Stimulated activated naive CD8-positive, alpha-beta T cell treated with anti-CD3 and anti-CD28 coated beads, Interleukin-15, Interleukin-2, amounts not matched to agents 100 U/mL and 50 U/mL, for 24 hours (primary cell): Measurements from ENCODE around the gene LAPTM5.

Experiments
- ATAC-seq: fragments of 150-1000 bp; cut with Tn5 transposase; one replicate; pipeline ENCODE4 v1.10.0; 2021
- DNase-seq: peaks from one replicate; pipeline ENCODE4 v3.0.0; 2021

Gene LAPTM5

GRCh38 chr1:30714536-30715090, 43.0 kb downstream of the LAPTM5 start:
- no peak for ATAC-seq
- DNase-seq: no peak

- DNase-seq: no peak
- no peak for ATAC-seq
Observed at GRCh38 chr1:30714025-30714424, 43.5 kb downstream of the LAPTM5 start.

GRCh38 chr1:30713311-30713710, 44.3 kb downstream of the LAPTM5 start:
- no peak for ATAC-seq

GRCh38 chr1:30712583-30712982, 45.0 kb downstream of the LAPTM5 start:
- no peak for DNase-seq
- ATAC-seq: no peak

More at GRCh38 chr1:30713311-30713710, 44.3 kb downstream of the LAPTM5 start:
- no peak for DNase-seq

- no peak for ATAC-seq
Observed at GRCh38 chr1:30710407-30710806, 47.2 kb downstream of the LAPTM5 start.

GRCh38 chr1:30708361-30708728, 49.2 kb downstream of the LAPTM5 start:
- ATAC-seq: no peak
- DNase-seq: no peak

More at GRCh38 chr1:30710407-30710806, 47.2 kb downstream of the LAPTM5 start:
- DNase-seq: no peak

- peak; percentile 52 for ATAC-seq
- peak; percentile 74 for DNase-seq
Observed at GRCh38 chr1:30707412-30708360, 49.9 kb downstream of the LAPTM5 start.

- ATAC-seq: no peak
- no peak for DNase-seq
Observed at GRCh38 chr1:30706528-30706927, 51.0 kb downstream of the LAPTM5 start.

- ATAC-seq: no peak
- DNase-seq: no peak
Observed at GRCh38 chr1:30705698-30706097, 51.9 kb downstream of the LAPTM5 start.

GRCh38 chr1:30704765-30705509, 52.6 kb downstream of the LAPTM5 start:
- no peak for DNase-seq
- ATAC-seq: no peak

- ATAC-seq: no peak
- no peak for DNase-seq
Observed at GRCh38 chr1:30704271-30704670, 53.3 kb downstream of the LAPTM5 start.

GRCh38 chr1:30702823-30703222, 54.8 kb downstream of the LAPTM5 start:
- no peak for DNase-seq
- no peak for ATAC-seq

GRCh38 chr1:30701258-30701633, 56.3 kb downstream of the LAPTM5 start:
- ATAC-seq: no peak
- DNase-seq: no peak

- ATAC-seq (no peak), DNase-seq (no peak)
Observed at GRCh38 chr1:30700528-30701257, 56.9 kb downstream of the LAPTM5 start.

- no peak for DNase-seq
- ATAC-seq: no peak
Observed at GRCh38 chr1:30699762-30700161, 57.8 kb downstream of the LAPTM5 start.

- DNase-seq: no peak
- no peak for ATAC-seq
Observed at GRCh38 chr1:30698401-30698981, 59.1 kb downstream of the LAPTM5 start.

- ATAC-seq (no peak), DNase-seq (no peak)
Observed at GRCh38 chr1:30697571-30698376, 59.8 kb downstream of the LAPTM5 start.

- ATAC-seq (no peak), DNase-seq (no peak)
Observed at GRCh38 chr1:30696831-30697230, 60.7 kb downstream of the LAPTM5 start.

- ATAC-seq: no peak
- DNase-seq: no peak
Observed at GRCh38 chr1:30695439-30695841, 62.1 kb downstream of the LAPTM5 start.

GRCh38 chr1:30694280-30695175, 63.0 kb downstream of the LAPTM5 start:
- DNase-seq: no peak
- ATAC-seq: no peak
